Epithelial cell of proximal tubule (primary cell): Measurements from ENCODE around the gene FAM216A. TPM values are rescaled to one million over a fixed set of nuclear protein-coding genes. Genes with fewer than 3 reads are reported as not detected.
"Not testable (repeated sequence)": the region's sequence is repeated elsewhere in the genome, so short reads cannot be mapped to it uniquely, and the experiment has no call there.

Experiments
- DNase-seq: peaks from one replicate; pipeline ENCODE4 v3.0.0-alpha.2; 2011; ENCODE audit warnings: low read depth
- H3K4me3 ChIP-seq: 2 replicates; pipeline ENCODE4 v1.5.1; 2011; ENCODE audit warnings: low read depth, mild to moderate bottlenecking, low read length
- total RNA-seq: library from RNA; depleted of rRNA; stranded (reverse); fragments of >200 nt; gene quantifications from 2 replicates; pipeline ENCODE4 v1.2.3, GENCODE V29; 2015
- TF ChIP-seq, protein P1 (sequence below): conservative IDR thresholded peaks from 2 replicates; pipeline ENCODE4 v1.5.1; 2012; ENCODE audit warnings: low read depth, mild to moderate bottlenecking, low read length

FAM216A gene
- total RNA-seq, 1 donor from 2014 or later, result 20.4 TPM

DNA sequence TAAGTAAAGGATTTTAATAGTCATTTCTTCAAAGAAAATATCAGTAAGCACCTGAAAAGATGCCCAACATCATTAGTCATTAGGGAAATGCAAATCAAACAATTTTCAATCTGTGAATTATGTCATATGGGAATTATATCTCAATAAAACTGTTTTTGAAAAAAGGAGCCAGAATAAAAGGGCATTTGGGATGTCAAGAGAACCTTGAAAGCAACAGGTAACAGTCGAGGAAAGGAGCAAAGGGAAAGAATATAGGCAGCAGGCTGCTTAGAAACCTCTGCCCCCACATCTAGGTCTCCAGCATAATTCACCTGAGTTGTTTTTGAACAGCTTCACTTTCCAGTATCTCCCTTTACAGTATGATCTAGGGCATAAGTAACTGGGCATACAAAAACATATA, 45.7 kb downstream of the FAM216A start:
- no peak for DNase-seq
- no peak overlapping the region for H3K4me3 ChIP-seq
- TF ChIP-seq, protein P1, sequence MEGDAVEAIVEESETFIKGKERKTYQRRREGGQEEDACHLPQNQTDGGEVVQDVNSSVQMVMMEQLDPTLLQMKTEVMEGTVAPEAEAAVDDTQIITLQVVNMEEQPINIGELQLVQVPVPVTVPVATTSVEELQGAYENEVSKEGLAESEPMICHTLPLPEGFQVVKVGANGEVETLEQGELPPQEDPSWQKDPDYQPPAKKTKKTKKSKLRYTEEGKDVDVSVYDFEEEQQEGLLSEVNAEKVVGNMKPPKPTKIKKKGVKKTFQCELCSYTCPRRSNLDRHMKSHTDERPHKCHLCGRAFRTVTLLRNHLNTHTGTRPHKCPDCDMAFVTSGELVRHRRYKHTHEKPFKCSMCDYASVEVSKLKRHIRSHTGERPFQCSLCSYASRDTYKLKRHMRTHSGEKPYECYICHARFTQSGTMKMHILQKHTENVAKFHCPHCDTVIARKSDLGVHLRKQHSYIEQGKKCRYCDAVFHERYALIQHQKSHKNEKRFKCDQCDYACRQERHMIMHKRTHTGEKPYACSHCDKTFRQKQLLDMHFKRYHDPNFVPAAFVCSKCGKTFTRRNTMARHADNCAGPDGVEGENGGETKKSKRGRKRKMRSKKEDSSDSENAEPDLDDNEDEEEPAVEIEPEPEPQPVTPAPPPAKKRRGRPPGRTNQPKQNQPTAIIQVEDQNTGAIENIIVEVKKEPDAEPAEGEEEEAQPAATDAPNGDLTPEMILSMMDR, result no peak

DNA sequence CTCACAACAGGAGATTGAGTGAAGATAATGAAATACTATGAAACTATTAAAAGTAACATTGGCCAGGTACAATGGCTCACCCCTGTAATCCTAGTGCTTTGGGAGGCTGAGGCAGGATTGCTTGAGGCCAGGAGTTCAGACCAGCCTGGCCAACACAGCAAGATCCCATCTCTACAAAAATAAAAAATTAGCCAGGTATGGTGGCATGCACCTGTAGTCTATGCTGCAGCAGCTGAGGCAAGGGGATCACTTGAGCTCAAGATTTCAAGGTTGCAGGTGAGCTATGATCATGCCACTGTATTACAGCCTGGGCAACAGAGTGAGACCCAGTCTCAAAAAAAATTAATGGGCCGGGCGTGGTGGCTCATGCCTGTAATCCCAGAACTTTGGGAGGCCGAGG, 48.4 kb downstream of the FAM216A start:
- no peak overlapping the region for H3K4me3 ChIP-seq
- TF ChIP-seq, protein P1, result no peak
- no peak for DNase-seq

DNA sequence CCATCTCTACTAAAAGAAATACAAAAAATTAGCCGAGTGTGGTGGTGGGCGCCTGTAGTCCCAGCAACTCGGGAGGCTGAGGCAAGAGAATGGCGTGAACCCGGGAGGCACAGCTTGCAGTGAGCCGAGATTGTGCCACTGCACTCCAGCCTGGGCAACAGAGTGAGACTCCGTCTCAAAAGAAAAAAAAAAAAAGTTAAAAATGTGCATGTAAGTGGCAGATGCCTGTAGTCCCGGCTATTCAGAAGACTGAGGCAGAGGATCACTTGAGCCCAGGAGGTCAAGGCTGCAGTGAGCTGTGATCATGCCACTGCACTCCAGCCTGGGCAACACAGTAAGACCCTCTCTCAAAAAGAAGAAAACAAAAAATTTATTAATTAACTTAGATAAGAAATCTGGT, 49.4 kb downstream of the FAM216A start:
- DNase-seq, H3K4me3 ChIP-seq: not testable (repeated sequence)

DNA sequence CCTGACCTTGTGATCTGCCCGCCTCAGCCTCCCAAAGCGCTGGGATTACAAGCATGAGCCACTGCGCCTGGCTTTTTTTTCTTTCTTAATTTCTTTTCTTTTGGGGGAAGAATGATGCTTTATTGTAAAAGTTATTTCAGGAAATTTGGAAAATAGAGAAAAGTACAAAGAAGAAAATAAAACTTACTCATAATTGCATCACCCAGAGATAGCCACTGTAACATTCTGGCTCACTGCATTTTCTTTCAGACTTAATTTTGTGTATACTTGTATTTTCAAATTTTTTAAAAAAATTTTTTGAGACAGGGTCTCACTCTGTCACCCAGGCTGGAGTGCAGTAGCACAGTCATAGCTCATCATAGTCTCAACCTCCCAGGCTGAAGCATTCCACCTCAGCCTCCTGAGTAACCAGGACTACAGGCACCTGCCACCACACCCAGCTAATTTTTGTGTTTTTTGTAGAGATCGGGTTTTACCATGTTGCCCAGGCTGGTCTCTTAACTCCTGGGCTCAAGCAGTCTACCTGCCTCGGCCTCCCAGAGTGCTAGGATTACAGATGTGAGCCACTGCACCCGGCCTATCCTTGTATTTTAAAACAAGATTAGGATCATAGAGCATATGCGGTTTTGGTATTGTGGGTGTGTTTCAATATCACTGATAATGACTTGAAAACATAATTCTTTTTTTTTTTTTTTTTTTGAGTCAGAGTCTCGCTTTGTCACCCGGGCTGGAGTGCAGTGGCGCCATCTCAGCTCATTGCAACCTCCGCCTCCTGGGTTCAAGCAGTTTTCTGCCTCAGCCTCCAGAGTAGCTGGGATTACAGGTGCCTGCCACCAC, 52.4 kb downstream of the FAM216A start:
- H3K4me3 ChIP-seq, DNase-seq: not testable (repeated sequence)

DNA sequence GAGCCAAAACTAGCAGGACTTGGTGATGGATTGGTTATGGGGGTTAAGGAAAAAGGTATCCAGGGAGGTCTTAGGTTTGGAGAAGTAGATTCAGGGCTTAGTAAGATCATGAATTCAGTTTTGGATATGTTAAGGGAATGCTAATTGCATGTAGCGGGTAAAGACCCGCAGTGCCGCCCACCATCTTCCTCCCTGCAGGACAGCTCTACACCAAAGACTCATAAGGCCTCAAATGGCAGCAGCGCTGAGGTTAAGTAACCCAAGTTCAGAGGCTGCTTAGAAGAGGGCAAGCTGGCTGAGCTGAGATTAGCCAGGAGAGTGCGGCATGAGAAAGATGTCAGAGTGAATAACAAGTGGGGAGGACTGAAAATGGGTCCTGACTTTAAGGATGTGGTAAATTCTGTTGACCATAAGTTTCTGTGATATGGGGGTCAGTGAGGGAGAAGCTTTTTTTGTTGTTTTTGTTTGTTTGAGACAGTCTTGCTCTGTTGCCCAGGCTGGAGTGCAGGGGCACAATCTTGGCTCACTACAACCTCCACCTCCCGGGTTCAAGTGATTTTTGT, 59.7 kb downstream of the FAM216A start:
- TF ChIP-seq, protein P1, result no peak
- no peak for DNase-seq
- H3K4me3 ChIP-seq, result no peak overlapping the region

DNA sequence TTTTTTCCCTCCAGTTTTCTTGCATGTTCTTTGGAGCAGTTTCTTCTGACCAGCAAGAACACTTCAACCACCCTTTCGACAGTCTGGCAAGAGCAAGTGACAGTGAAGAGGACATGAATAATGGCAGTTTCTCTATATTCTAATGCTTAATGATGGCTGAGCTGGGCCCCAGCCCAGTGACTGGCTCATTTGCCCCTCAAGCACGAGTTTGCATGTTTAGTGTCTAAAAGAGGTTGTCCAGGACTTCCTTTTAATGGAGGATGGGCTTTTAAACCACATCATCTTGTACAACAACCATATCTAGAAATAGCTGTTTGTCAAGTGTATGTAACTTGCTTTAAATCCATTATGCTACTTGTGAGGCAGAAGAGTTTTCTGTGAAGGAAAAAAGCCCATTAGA, 61.9 kb downstream of the FAM216A start:
- TF ChIP-seq, protein P1, result no peak
- no peak overlapping the region for H3K4me3 ChIP-seq
- DNase-seq, result no peak

DNA sequence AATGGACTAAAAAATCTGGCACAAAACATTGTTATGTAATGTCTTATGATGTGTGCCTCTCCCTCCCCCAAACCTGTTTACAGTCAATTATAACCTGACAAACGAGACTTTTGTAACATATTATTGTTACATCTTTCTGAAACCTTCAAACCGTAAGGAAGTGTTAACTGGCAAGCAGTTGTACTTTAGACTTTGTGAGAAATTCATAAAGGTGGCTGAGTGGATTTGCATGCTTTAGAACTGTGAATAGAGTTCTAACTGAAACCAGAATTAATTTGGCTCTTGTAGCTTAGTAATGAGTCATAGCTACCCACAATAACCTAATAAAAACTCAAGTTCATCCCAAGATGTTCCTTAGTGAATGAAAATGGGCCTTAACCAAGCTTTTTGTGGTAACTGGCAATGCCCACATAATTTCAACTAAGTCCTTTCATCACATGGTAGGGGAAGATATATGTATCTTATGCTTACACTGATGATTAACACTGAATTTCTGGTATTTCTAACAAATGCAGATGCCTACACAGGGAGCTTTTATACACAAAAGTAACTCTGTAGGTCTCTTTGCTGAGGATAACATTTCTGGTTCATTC, 63.2 kb downstream of the FAM216A start:
- H3K4me3 ChIP-seq, result no peak overlapping the region
- DNase-seq, result no peak
- TF ChIP-seq, protein P1, result no peak

DNA sequence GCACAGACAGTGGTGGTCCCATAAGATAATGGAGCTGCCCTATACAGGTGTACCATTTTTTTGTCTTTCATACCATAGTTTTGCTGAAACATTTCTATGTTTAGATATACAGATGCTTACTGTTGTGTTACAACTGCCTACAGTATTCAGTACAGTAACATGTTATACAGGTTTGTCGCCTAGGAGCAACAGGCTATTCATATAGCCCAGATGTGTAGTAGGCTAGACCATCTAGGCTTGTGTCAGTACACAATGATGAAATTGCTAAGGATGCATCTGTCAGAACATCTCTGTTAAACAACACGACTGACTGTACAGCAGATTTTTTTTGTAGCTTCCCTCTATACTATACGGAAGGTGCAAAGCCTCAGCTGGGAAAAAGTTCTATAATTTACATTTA, 64.0 kb downstream of the FAM216A start:
- TF ChIP-seq, protein P1, result no peak
- DNase-seq, result no peak
- H3K4me3 ChIP-seq, result no peak overlapping the region
